ENCODE results near the gene PSD.

DNA sequence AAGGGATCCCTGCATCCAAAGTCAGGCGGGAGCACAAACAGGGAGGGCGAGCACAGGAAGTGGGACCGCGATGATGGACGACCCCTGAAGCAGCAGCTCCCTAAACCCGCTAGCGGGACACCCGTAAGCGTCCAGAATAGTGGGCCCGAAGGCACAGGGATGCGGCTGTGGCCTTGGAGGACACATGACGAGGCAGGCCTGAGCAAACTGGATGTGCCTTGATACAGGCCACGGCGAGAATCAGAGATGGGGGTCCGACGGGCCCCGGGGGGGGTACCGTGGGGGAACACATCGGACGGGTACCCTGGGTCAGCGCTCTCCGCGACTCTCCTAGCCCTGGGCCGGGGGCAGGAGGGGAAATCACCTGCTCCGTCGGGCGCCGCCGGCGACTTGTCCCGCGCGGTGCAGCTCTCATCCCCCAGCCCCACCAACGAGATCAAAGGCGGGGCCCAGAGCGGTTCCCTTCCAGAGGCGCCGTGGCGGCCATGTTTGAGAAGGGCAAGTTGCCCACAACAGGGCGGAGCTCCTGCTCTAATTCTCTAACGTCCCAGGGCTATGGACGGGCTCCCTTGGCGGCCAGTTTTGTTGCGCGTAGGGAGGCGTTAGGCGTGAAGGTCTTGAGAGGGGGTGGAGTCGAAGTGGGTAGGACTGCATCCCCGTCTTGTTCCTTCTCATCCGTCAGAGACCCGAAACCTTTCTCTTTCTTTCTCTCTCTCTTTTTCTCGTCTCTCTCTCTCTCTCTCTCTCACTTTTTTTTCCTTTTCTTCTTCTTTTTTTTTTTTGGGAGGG lies 13.8 kb upstream of the PSD start, which contains the start of gene CUEDC2:
- TF ChIP-seq EZH2phosphoT487 (IDR thresholded peaks at IDR 0.05; ENCODE audit: borderline replicate concordance, low read length): no peak
- TF ChIP-seq, protein P1, sequence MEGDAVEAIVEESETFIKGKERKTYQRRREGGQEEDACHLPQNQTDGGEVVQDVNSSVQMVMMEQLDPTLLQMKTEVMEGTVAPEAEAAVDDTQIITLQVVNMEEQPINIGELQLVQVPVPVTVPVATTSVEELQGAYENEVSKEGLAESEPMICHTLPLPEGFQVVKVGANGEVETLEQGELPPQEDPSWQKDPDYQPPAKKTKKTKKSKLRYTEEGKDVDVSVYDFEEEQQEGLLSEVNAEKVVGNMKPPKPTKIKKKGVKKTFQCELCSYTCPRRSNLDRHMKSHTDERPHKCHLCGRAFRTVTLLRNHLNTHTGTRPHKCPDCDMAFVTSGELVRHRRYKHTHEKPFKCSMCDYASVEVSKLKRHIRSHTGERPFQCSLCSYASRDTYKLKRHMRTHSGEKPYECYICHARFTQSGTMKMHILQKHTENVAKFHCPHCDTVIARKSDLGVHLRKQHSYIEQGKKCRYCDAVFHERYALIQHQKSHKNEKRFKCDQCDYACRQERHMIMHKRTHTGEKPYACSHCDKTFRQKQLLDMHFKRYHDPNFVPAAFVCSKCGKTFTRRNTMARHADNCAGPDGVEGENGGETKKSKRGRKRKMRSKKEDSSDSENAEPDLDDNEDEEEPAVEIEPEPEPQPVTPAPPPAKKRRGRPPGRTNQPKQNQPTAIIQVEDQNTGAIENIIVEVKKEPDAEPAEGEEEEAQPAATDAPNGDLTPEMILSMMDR (IDR thresholded peaks at IDR 0.05; ENCODE audit: low read depth, low read length, poor library complexity, severe bottlenecking): peak; percentile 35

Measured in DOHH2 (cell line).